ENCODE results near the gene HOXC10. TPM values are rescaled to one million over a fixed set of nuclear protein-coding genes. Genes with fewer than 3 reads are reported as not detected.
A peak's percentile ranks its signal among the peaks of the same experiment; 100 is the strongest.

Gene HOXC10
- total and polyA plus RNA-seq, 10 of the 15 experiments (the other 5 are each of a cell fraction or from before 2014, with no cell fraction given), result 0.59 TPM; not detected in 9

DNA sequence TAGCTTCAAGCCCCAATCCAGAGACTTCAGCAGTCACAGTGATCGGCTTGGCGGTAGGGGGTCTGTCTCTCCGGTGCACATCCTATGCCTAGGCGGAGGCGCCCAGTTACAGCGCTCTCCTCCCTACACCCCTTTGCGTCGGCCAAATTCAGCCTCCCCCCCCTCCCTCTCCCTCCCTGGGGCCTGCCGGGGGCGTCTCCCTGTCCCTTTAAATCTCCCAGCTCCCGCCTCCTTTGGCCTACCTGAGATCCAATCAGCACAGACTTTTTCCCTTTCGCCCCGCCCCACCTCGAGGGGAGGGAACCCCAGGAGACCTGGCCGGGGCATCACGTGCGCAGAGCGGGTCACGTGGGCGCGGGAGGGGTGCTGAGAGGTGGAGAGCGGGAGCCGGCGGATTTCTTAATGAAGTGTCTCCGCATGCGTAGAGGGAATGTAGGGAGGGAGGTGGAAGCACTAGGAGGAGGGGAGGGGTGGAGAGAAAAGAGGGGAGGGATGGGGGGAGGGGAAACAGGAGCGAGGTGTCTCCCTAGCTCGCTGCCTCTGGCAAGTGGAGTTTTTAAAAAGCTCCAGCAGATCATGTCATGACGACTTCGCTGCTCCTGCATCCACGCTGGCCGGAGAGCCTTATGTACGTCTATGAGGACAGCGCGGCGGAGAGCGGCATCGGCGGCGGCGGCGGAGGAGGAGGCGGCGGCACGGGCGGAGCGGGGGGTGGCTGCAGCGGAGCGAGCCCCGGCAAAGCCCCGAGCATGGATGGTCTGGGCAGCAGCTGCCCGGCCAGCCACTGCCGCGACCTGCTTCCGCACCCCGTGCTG, 46.4 kb upstream of the HOXC10 start, which contains the start of gene HOXC13:
Gene HOXC13 (plus strand): TSS at position 506 of the 815 bp plus-strand sequence. CDS start 76 bp downstream, at position 582.
- CTCF ChIA-PET, result interaction anchor here (0.7 kb wide), 1 partner anchor 14 kb away, joined by 3 read pairs; no protein-coding TSS in a partner anchor
- Histone ChIP-seq H3K79me2 (ENCODE audit: control insufficient read depth, insufficient read depth, low read length) (no peaks in the 10 kb centered on the region), H3K27ac (ENCODE audit: control insufficient read depth, insufficient read depth) (no peak within 1 kb of the TSS), H2AFZ (ENCODE audit: control insufficient read depth, low read depth, low read length) (no peak within 1 kb of the TSS), H3K4me1 (ENCODE audit: control insufficient read depth, insufficient read depth, low read length) (no peaks in the 10 kb centered on the region), H3K27me3 (replicated peaks in 1 of 2; ENCODE audit: control insufficient read depth in 2 of 2, insufficient read depth in 2 of 2, low read length in 1 of 2) (peaks cover 20 to 38% of the 10 kb centered on the region in 2 experiments), H4K20me1 (ENCODE audit: control insufficient read depth, insufficient read depth) (no peaks in the 10 kb centered on the region; the same call in 1 of the 2 replicates), H3K9ac (ENCODE audit: control insufficient read depth, insufficient read depth, low read length) (no peak within 1 kb of the TSS), H3K4me3 (no peak within 1 kb of the TSS), H3K9me3 (replicated peaks; ENCODE audit: control insufficient read depth, insufficient read depth, low read length) (no peaks in the 10 kb centered on the region; the same call in 1 of the 3 replicates), H3K36me3 (ENCODE audit: control insufficient read depth in 2 of 2, insufficient read depth in 2 of 2, low read length in 1 of 2) (no peaks in the 10 kb centered on the region), H3K4me2 (ENCODE audit: control insufficient read depth, insufficient read depth) (no peak within 1 kb of the TSS)
- RAD21 ChIA-PET (ENCODE audit: unreplicated experiment), result no interaction called here
- DNase-seq (ENCODE audit: low read depth, low spot score), result no peak
- 53% methylated on average over 53 of the region's 56 CpGs for WGBS (ENCODE audit: insufficient coverage, insufficient replicate concordance, low lambda C conversion rate, missing lambda C conversion rate)
- peak; percentile 31; the same call in 1 of the 3 replicates for ATAC-seq
- FAIRE-seq, result no peak
- no TSS peak for BruUV-seq (replicated peaks)
- in situ Hi-C loops (cut with MboI) (no loop called here), intact Hi-C loops (cut with micrococcal nuclease; ENCODE audit: unreplicated experiment) (no loop called here)
- POLR2A ChIA-PET, result no interaction called here
- SMC1A ChIA-PET (ENCODE audit: uncharacterized antibody, unreplicated experiment), result no interaction called here
- no peak for TF ChIP-seq MYC (IDR thresholded peaks at IDR 0.05; ENCODE audit: insufficient read depth, insufficient read length, insufficient replicate concordance, low read length, severe bottlenecking)
- TF ChIP-seq, protein P1, sequence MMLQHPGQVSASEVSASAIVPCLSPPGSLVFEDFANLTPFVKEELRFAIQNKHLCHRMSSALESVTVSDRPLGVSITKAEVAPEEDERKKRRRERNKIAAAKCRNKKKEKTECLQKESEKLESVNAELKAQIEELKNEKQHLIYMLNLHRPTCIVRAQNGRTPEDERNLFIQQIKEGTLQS (IDR thresholded peaks at IDR 0.05; ENCODE audit: borderline replicate concordance, extremely low read depth, low read depth, low read length), result peak; percentile 76; the same call in 1 of the 2 replicates
- TF ChIP-seq JUND (IDR thresholded peaks at IDR 0.05; ENCODE audit: low read depth, low read length), result no peak
- no peak for TF ChIP-seq STAT3 (IDR thresholded peaks at IDR 0.05; ENCODE audit: low read depth, low read length)
- TF ChIP-seq REST (IDR thresholded peaks at IDR 0.05; ENCODE audit: low read depth, low read length), result no peak
- TF ChIP-seq SMARCA5 (IDR thresholded peaks at IDR 0.05), result no peak
- no peak for TF ChIP-seq HDGF (IDR thresholded peaks at IDR 0.05)
- no peak for TF ChIP-seq TARDBP (IDR thresholded peaks at IDR 0.05; ENCODE audit: borderline replicate concordance)
- TF ChIP-seq BHLHE40 (IDR thresholded peaks at IDR 0.05; ENCODE audit: borderline replicate concordance in 1 of 2, low read depth in 2 of 2, low read length in 1 of 2), result peak in 1 of 2 experiments; percentile 49; a peak in 2 of 4 replicates
- TF ChIP-seq E2F8 (IDR thresholded peaks at IDR 0.05; ENCODE audit: low read depth, partially characterized antibody), result no peak
- TF ChIP-seq MAX (IDR thresholded peaks at IDR 0.05; ENCODE audit: low read depth, low read length), result no peak
- no peak for TF ChIP-seq NFXL1 (IDR thresholded peaks at IDR 0.05; ENCODE audit: borderline replicate concordance)
- TF ChIP-seq RAD51 (IDR thresholded peaks at IDR 0.05), result peak; percentile 54; the same call in 1 of the 2 replicates
- no peak for TF ChIP-seq ZNF217 (IDR thresholded peaks at IDR 0.05)
- no peak for TF ChIP-seq PML (IDR thresholded peaks at IDR 0.05; ENCODE audit: low read length)
